Measurements from ENCODE around the gene WBP1L. TPM values are rescaled to one million over a fixed set of nuclear protein-coding genes. Genes with fewer than 3 reads are reported as not detected.

Gene WBP1L
- total and polyA plus RNA-seq, 2 of the 13 experiments (the other 11 are each of a cell fraction or from before 2014, with no cell fraction given): 8.3 to 12.3 TPM

GRCh38 chr10:102859911-102860310 lies 116.2 kb downstream of the WBP1L start:
- ChIA-PET POLR2A (no interaction called here), CTCF (ENCODE audit: low intra/inter-chr PET ratio, low total read pairs) (no interaction called here)
- Histone ChIP-seq H3K36me3 (replicated peaks in 1 of 2; ENCODE audit: control insufficient read depth in 1 of 2, insufficient read depth in 2 of 2, low read length in 2 of 2) (peaks cover 1 to 25% of the 10 kb centered on the region in 2 experiments; a peak in 3 of 5 replicates), H3K27ac (ENCODE audit: extremely low read length, insufficient read depth, low read length) (no peak overlapping the region), H3K4me1 (ENCODE audit: insufficient read depth, low read length) (peaks cover 41% of the 10 kb centered on the region), H3K4me3 (replicated peaks in 1 of 3; ENCODE audit: insufficient read depth in 1 of 3, low read depth in 2 of 3, low read length in 3 of 3) (no peak overlapping the region), H3K79me2 (ENCODE audit: insufficient read depth, low read length) (peaks cover 26% of the 10 kb centered on the region), H3K9ac (ENCODE audit: insufficient read depth, low read depth, low read length) (no peak overlapping the region), H3K4me2 (ENCODE audit: low read depth, low read length) (no peak overlapping the region; the same call in 1 of the 2 replicates), H3K9me3 (ENCODE audit: low read length) (no peaks in the 10 kb centered on the region), H2AFZ (ENCODE audit: low read length) (no peak overlapping the region), H3K27me3 (ENCODE audit: control insufficient read depth in 1 of 2, insufficient read depth in 2 of 2, low read length in 2 of 2) (no peaks in the 10 kb centered on the region), H4K20me1 (ENCODE audit: insufficient read depth, low read length) (no peaks in the 10 kb centered on the region; the same call in 1 of the 2 replicates)
- intact Hi-C loops (cut with micrococcal nuclease; ENCODE audit: unreplicated experiment) (no loop called here), in situ Hi-C loops (cut with HindIII; ENCODE audit: extremely low pct_ligation_motif_present, low pct_unique_long_range_greater_than_20kb) (no loop called here)
- FAIRE-seq: no peak
- no TSS peak for BruUV-seq (replicated peaks)
- WGBS (ENCODE audit: low lambda C conversion rate): 93% methylated on average over 2 of the region's 2 CpGs
- DNase-seq (ENCODE audit: low spot score): no peak
- no peak for ATAC-seq
- TF ChIP-seq GTF3A (CRISPR knock-in tag; conservative IDR thresholded peaks at IDR 0.05) (no peak), ZNF766 (CRISPR knock-in tag; IDR thresholded peaks at IDR 0.05; ENCODE audit: borderline replicate concordance) (no peak), ZBTB33 (CRISPR knock-in tag; IDR thresholded peaks at IDR 0.05) (no peak), TAF15 (IDR thresholded peaks at IDR 0.05; ENCODE audit: low read depth, low read length, poor library complexity, severe bottlenecking) (no peak), IKZF5 (CRISPR knock-in tag; IDR thresholded peaks at IDR 0.05) (no peak), TRAFD1 (CRISPR knock-in tag; IDR thresholded peaks at IDR 0.05; ENCODE audit: borderline replicate concordance) (no peak), SPEN (CRISPR knock-in tag; IDR thresholded peaks at IDR 0.05; ENCODE audit: low read depth) (no peak), ARID2 (CRISPR knock-in tag; IDR thresholded peaks at IDR 0.05; ENCODE audit: borderline replicate concordance) (no peak), KLF9 (CRISPR knock-in tag; IDR thresholded peaks at IDR 0.05; ENCODE audit: low read depth) (no peak), FOXA1 (IDR thresholded peaks at IDR 0.05) (no peak), FOXA1 (CRISPR knock-in tag; IDR thresholded peaks at IDR 0.05) (no peak), ZNF30 (CRISPR knock-in tag; IDR thresholded peaks at IDR 0.05) (no peak), PATZ1 (CRISPR knock-in tag; IDR thresholded peaks at IDR 0.05) (no peak), HMGXB4 (CRISPR knock-in tag; IDR thresholded peaks at IDR 0.05; ENCODE audit: borderline replicate concordance in 1 of 2, low read depth in 1 of 2) (no peak), MIER2 (CRISPR knock-in tag; IDR thresholded peaks at IDR 0.05) (no peak), HES4 (CRISPR knock-in tag; IDR thresholded peaks at IDR 0.05; ENCODE audit: borderline replicate concordance) (no peak), NPAS2 (CRISPR knock-in tag; IDR thresholded peaks at IDR 0.05; ENCODE audit: borderline replicate concordance) (no peak)
